HUES6 (cell line): ENCODE results near the gene TMPRSS6.

ENCODE experiments used
- H3K27ac ChIP-seq: 2 replicates; pipeline ENCODE4 v1.7.0; 2013; ENCODE audit warnings: low read depth, mild to moderate bottlenecking, low read length, inconsistent platforms
- H3K27me3 ChIP-seq: 2 replicates; pipeline ENCODE4 v1.6.1; 2013; ENCODE audit warnings: low read length; ENCODE audit not compliant: control insufficient read depth, insufficient read depth
- H3K36me3 ChIP-seq: 2 replicates; pipeline ENCODE4 v1.6.1; 2013; ENCODE audit warnings: low read length; ENCODE audit not compliant: control insufficient read depth, insufficient read depth
- H3K4me1 ChIP-seq: 2 replicates; pipeline ENCODE4 v1.6.1; 2013; ENCODE audit warnings: low read length; ENCODE audit not compliant: control insufficient read depth, insufficient read depth
- H3K4me3 ChIP-seq: 2 replicates; pipeline ENCODE4 v1.5.1; 2013; ENCODE audit warnings: low read depth, low read length
- H3K9ac ChIP-seq: one replicate; pipeline ENCODE4 v1.6.1; 2013; ENCODE audit warnings: mild to moderate bottlenecking, low read length
- H3K9me3 ChIP-seq: 2 replicates; pipeline ENCODE4 v1.6.1; 2013; ENCODE audit warnings: low read depth, low read length; ENCODE audit not compliant: control insufficient read depth, insufficient read depth

TMPRSS6 gene

GRCh38 chr22:37113757-37114156 lies 4.2 kb upstream of the TMPRSS6 start:
- Histone ChIP-seq H3K9ac (no peak overlapping the region), H3K4me3 (no peak overlapping the region), H3K9me3 (no peaks in the 10 kb centered on the region), H3K27me3 (no peaks in the 10 kb centered on the region), H3K36me3 (no peaks in the 10 kb centered on the region), H3K4me1 (peaks cover 2% of the 10 kb centered on the region; the same call in 1 of the 2 replicates), H3K27ac (no peak overlapping the region)

DNA sequence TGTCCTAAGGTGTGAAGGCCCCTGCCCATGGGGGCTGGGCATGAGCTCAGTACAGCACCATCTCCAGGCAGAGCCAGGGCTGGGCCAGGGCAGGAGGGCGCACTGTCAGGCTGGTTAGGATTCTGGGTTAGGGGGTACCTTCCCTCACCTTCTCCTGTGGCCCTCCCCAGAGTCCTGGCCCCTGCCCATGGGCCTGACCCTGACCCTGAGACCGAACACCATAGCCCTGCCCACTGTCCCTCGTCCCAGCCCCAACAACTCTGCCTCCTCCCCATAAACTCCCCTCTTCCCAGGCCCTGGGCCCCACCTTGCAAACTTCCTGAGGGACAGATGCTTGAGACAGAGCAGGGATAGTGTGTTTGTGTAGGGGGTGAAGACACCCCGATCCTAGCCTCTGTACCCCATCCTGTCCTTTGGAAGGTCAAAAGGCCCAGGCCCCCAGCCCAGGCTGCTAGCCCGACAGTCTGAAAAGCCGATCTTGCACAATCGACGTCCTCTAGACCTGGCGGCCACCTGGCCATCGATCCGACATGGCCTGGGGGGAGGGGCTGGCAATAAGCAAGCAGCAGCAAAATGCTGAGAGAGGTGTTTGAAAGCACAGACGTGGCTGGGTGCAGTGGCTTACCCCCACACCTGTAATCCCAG lies 2.7 kb upstream of the TMPRSS6 start:
- H3K9me3 ChIP-seq = no peaks in the 10 kb centered on the region
- no peak overlapping the region for H3K4me3 ChIP-seq
- no peak overlapping the region for H3K27ac ChIP-seq
- H3K9ac ChIP-seq = no peak overlapping the region
- no peaks in the 10 kb centered on the region for H3K36me3 ChIP-seq
- no peaks in the 10 kb centered on the region for H3K27me3 ChIP-seq
- 0 out of 2 replicates have a peak, but pooled peaks cover 2% of the 10 kb centered on the region for H3K4me1 ChIP-seq

GRCh38 chr22:37111156-37111717 lies 1.7 kb upstream of the TMPRSS6 start:
- 0 out of 2 replicates have a peak, but pooled peaks cover 2% of the 10 kb centered on the region for H3K4me1 ChIP-seq

DNA sequence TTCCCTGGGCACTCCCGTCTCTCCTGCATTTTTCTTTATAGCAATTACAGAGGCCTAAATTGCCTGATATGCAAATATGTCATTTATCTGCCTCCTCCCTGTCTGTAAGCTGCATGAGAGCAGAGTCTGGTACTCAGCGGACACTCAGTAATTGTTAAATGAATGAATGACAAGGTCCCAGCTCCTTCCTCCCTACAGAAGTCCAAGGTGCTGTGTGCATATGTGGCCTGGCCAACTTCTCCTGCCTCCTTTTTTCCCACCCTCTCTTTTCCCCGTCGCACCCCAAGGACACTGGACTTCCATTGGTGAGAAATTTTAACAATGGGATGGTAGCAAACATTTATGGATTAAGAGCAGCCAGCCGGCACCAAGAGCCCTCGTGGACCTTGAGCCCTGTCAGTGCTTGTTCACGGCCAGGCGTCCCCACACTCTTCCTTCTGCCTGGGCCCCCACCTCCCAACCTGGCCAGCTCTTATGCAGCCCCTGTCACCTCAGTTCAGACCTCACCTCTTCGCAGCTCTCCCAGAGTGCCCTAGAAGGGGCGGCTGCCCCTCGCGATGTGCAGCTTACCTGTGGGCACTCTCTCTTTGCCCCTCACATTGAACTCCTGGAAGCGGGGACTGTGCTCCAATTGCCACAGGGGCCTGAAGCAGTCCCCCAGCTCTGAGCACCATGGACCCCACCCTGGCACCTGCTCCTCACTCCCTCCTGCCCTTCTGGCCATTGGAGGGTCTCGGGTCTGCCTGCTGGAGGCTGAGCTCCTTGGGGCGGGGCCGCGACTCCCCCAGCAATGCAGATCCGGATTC lies 1.5 kb downstream of the TMPRSS6 start:
- Histone ChIP-seq H3K9ac (no peak overlapping the region), H3K4me1 (no peaks in the 10 kb centered on the region), H3K27me3 (no peaks in the 10 kb centered on the region), H3K4me3 (no peak overlapping the region), H3K36me3 (no peaks in the 10 kb centered on the region), H3K27ac (no peak overlapping the region), H3K9me3 (no peaks in the 10 kb centered on the region)

More at GRCh38 chr22:37111156-37111717, 1.7 kb upstream of the TMPRSS6 start:
- Histone ChIP-seq H3K36me3 (no peaks in the 10 kb centered on the region), H3K9me3 (no peaks in the 10 kb centered on the region), H3K9ac (no peak overlapping the region), H3K27ac (no peak overlapping the region), H3K27me3 (no peaks in the 10 kb centered on the region), H3K4me3 (no peak overlapping the region)

- Histone ChIP-seq H3K36me3 (no peaks in the 10 kb centered on the region), H3K9me3 (no peaks in the 10 kb centered on the region), H3K4me1 (no peaks in the 10 kb centered on the region), H3K9ac (no peak overlapping the region), H3K4me3 (no peak overlapping the region), H3K27ac (no peak overlapping the region), H3K27me3 (no peaks in the 10 kb centered on the region)
Observed at GRCh38 chr22:37105990-37106389, 3.5 kb downstream of the TMPRSS6 start.

GRCh38 chr22:37105154-37105553 lies 4.4 kb downstream of the TMPRSS6 start:
- H3K27ac ChIP-seq = no peak overlapping the region
- no peaks in the 10 kb centered on the region for H3K27me3 ChIP-seq
- H3K4me1 ChIP-seq = no peaks in the 10 kb centered on the region
- H3K9ac ChIP-seq = no peak overlapping the region
- no peaks in the 10 kb centered on the region for H3K9me3 ChIP-seq
- no peak overlapping the region for H3K4me3 ChIP-seq
- no peaks in the 10 kb centered on the region for H3K36me3 ChIP-seq

DNA sequence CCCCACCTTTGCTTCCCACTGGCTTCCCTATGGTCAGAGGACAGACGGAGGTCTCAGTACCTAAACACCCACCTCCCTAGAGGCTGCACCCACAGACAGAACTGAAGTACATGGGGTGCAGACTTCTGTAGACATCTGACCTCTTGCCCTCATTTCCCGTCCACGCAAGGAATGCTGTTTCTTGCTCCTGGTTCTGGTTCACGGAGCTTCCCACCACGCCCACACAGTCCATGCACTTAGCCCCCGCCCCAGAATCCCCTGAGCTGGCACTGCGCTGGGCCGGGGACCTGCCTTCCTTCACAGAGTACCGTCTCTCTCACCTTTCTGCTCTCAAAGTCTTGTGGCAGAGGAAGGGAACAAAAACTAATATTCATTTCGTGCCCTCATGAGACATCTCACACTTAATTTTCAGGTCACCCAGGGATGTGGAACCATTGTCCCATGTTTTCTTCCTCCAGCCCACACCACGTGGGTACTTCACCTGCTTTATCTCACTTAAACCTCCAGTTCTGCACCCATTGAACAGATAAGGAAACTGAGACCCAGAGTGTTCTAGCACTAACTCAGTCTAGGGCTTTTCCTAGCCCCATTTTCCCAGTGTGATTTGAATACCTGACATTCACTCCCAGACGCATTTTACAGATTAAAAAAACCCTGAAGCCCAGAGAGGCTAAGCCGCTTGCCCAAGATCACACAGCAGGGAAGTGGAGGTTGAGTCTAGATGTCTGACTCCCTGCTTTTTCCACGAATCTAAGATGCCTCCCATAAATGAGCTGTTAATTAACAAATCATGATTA lies 5.7 kb downstream of the TMPRSS6 start:
- H3K9me3 ChIP-seq = no peaks in the 10 kb centered on the region
- 0 out of 2 replicates have a peak, but pooled peaks cover under 1% of the 10 kb centered on the region for H3K27me3 ChIP-seq
- H3K9ac ChIP-seq = no peak overlapping the region
- no peak overlapping the region for H3K4me3 ChIP-seq
- H3K36me3 ChIP-seq = no peaks in the 10 kb centered on the region
- no peaks in the 10 kb centered on the region for H3K4me1 ChIP-seq
- no peak overlapping the region for H3K27ac ChIP-seq

DNA sequence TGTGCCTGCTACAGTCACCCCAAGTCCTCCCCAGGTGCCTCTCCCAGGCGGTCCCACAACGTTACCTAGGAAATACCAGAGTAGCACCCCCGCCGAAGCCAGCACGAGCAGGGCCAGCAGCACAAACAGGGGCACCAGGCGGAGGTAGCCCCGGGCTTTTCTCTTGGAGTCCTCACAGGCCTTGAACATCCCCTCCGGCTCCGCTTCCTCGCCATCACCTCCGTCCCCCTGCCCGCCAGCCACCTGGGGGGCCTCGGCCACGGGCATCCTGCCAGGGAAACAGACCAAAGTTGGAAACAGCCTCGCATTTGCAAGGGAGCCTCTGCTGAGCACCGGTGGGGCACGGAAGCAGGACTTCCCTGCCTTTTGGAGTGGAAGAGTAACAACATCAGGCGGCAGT lies 6.4 kb downstream of the TMPRSS6 start:
- H3K9ac ChIP-seq = no peak overlapping the region
- H3K4me1 ChIP-seq = no peaks in the 10 kb centered on the region
- no peak overlapping the region for H3K4me3 ChIP-seq
- H3K36me3 ChIP-seq = no peaks in the 10 kb centered on the region
- H3K27me3 ChIP-seq = peaks cover 6% of the 10 kb centered on the region; the same call in 1 of the 2 replicates
- no peak overlapping the region for H3K27ac ChIP-seq
- H3K9me3 ChIP-seq = no peaks in the 10 kb centered on the region

DNA sequence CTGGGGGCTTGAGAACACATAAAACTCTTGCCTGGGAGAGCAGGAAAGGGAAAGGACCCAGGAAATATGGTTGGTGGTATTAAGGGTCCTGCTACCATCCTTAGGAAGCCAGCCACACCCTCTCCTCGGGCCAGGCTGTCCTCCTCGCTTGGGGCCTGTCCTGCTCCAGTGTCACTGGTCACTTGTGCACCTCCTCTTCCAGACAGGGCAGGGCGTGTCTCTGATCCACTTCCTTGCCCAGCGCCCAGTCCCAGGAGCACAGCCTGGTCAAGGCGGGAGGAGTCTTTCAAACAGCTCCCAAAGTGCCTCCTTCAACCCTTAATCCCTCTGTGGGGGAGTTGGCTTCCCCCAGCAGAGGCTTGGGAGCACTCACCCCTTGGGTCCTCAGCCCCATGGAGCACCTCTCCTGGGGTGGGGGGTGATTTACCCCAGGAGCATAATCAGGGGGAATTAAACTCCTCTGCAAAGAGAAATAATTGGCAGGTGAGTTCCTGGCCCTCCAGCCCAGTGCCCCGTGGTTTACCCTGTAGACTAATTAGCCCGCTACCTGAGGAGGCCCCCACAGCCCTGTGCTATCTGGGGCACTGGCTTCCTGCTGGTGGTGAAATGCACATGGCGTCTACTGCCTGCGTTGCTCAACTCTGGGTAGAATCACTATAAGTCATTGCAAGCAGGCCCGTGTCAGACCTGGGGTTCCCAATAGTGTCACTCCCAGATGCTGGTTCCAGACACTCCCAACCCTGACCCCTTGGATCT lies 8.0 kb downstream of the TMPRSS6 start:
- H3K27ac ChIP-seq = no peak overlapping the region
- no peaks in the 10 kb centered on the region for H3K4me1 ChIP-seq
- no peak overlapping the region for H3K9ac ChIP-seq
- no peak overlapping the region for H3K4me3 ChIP-seq
- no peaks in the 10 kb centered on the region for H3K36me3 ChIP-seq
- no peaks in the 10 kb centered on the region for H3K9me3 ChIP-seq
- H3K27me3 ChIP-seq = peaks cover 15% of the 10 kb centered on the region; the same call in 1 of the 2 replicates

DNA sequence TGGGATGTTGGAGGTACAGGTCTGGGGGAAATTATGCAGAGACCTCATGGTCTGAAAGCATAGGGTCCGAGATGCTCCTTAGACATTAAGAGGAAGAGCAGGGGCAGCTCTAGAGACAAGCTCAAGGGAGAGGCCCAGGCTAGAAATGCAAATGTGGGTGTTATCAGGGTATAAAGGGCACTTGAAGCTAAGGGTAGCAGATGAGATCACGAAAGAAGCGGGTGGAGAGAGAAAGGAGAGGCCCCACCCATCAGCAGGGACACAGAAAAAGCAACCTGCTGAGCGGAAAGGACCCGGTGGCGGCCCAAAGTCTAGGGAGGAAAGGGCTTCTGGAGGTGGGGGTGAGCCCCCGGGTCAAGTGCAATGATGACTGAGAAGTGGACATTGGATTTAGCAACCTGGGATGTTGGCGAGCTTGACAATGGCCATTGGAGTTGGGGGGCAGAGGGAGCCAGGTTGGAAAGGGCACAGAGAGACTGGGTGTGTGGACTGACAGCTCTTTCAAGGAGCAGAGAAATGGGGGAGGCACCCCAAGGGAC lies 8.9 kb downstream of the TMPRSS6 start:
- Histone ChIP-seq H3K4me1 (no peaks in the 10 kb centered on the region), H3K36me3 (no peaks in the 10 kb centered on the region), H3K9me3 (no peaks in the 10 kb centered on the region), H3K9ac (no peak overlapping the region), H3K27ac (no peak overlapping the region), H3K27me3 (peaks cover 19% of the 10 kb centered on the region; the same call in 1 of the 2 replicates), H3K4me3 (no peak overlapping the region)
